SH-SY5Y (cell line): ENCODE data around the gene TOGARAM1.

Source experiments
- GATA2 ChIP-seq: IDR thresholded peaks from 2 replicates; pipeline ENCODE4 v1.6.1; 2011; ENCODE audit warnings: mild to moderate bottlenecking, low read depth, low read length
- GATA3 ChIP-seq: IDR thresholded peaks from 2 replicates; pipeline ENCODE4 v1.6.1; 2011; ENCODE audit warnings: low read depth, mild to moderate bottlenecking, low read length, moderate library complexity

GRCh38 chr14:45094275-45094674 lies 132.3 kb downstream of the TOGARAM1 start:
- no peak for TF ChIP-seq GATA2
- no peak for TF ChIP-seq GATA3
